PFSK-1 (cell line): Measurements from ENCODE around the gene FOSL1.

Experiments
- FOXP2 ChIP-seq: optimal IDR thresholded peaks from 2 replicates; pipeline ENCODE3; 2011; ENCODE audit warnings: borderline replicate concordance, control low read depth, inconsistent platforms; ENCODE audit not compliant: insufficient read depth; ENCODE audit errors: extremely low read length, extremely low read depth
- POLR2AphosphoS5 ChIP-seq: IDR thresholded peaks from 2 replicates; pipeline ENCODE4 v1.6.1; 2012; ENCODE audit warnings: low read depth, mild to moderate bottlenecking, control low read depth, low read length, moderate library complexity
- REST ChIP-seq, 2 experiments: IDR thresholded peaks; 2 replicates each; pipeline versions ENCODE4 v1.6.1 to v1.8.0; 2011 to 2012; ENCODE audit warnings: low read depth in 2 of 2, low read length in 2 of 2, control low read depth in 1 of 2, inconsistent platforms in 1 of 2, mild to moderate bottlenecking in 1 of 2, moderate library complexity in 1 of 2; ENCODE audit not compliant: insufficient read depth in 1 of 2
- SIN3A ChIP-seq: IDR thresholded peaks from 2 replicates; pipeline ENCODE4 v1.6.1; 2012; ENCODE audit warnings: mild to moderate bottlenecking, low read length, moderate library complexity, borderline replicate concordance; ENCODE audit not compliant: insufficient read depth
- TAF1 ChIP-seq: IDR thresholded peaks from 2 replicates; pipeline ENCODE4 v1.6.1; 2012; ENCODE audit warnings: low read length, control low read depth, borderline replicate concordance; ENCODE audit not compliant: insufficient read depth

The FOSL1 gene

GRCh38 chr11:65892661-65893317 lies 7.4 kb downstream of the FOSL1 start:
- no peak for TF ChIP-seq POLR2AphosphoS5
- no peak for TF ChIP-seq REST (IDR thresholded peaks at IDR 0.05; ENCODE audit: insufficient read depth in 1 of 2, low read depth in 2 of 2, low read length in 2 of 2)
- no peak for TF ChIP-seq TAF1
- TF ChIP-seq FOXP2 = no peak
- TF ChIP-seq SIN3A = no peak

- peak; percentile 37; the same call in 1 of the 2 replicates for TF ChIP-seq SIN3A
- TF ChIP-seq REST (IDR thresholded peaks at IDR 0.05; ENCODE audit: insufficient read depth in 1 of 2, low read depth in 2 of 2, low read length in 2 of 2) = no peak
- peak; percentile 83 for TF ChIP-seq POLR2AphosphoS5
- peak; percentile 71; the same call in 1 of the 2 replicates for TF ChIP-seq TAF1
Measured at GRCh38 chr11:65891219-65892136, 8.7 kb downstream of the FOSL1 start.

GRCh38 chr11:65890324-65891218 lies 9.6 kb downstream of the FOSL1 start, which contains the start of gene CCDC85B:
CCDC85B (plus strand) TSS chr11:65890673; CDS start chr11:65890784, 111 bp downstream.
- TF ChIP-seq POLR2AphosphoS5 (peak; percentile 92), SIN3A (peak; percentile 64; the same call in 1 of the 2 replicates), TAF1 (peak; percentile 98), FOXP2 (no peak), REST (IDR thresholded peaks at IDR 0.05; ENCODE audit: insufficient read depth in 1 of 2, low read depth in 2 of 2, low read length in 2 of 2) (peak in 1 of 2 experiments; percentile 66; a peak in 1 of 4 replicates)

- 0 out of 4 replicates have a peak, but pooled peaks of 1 of the 2 experiments have one; percentile 8 for TF ChIP-seq REST (IDR thresholded peaks at IDR 0.05; ENCODE audit: insufficient read depth in 1 of 2, low read depth in 2 of 2, low read length in 2 of 2)
- TF ChIP-seq TAF1 = peak; percentile 73; the same call in 1 of the 2 replicates
- peak; percentile 11; the same call in 1 of the 2 replicates for TF ChIP-seq SIN3A
- no peak for TF ChIP-seq FOXP2
- peak; percentile 97 for TF ChIP-seq POLR2AphosphoS5
Measured at GRCh38 chr11:65888163-65888814, 11.9 kb downstream of the FOSL1 start, which contains the start of gene FIBP. FIBP (minus strand) TSS chr11:65888471; CDS start chr11:65888418, 53 bp downstream.
